Suprapubic skin (tissue), 3 donors: ENCODE measurements around the gene RAPGEF5.

ENCODE experiments used
- EP300 ChIP-seq: sonication (generic); formaldehyde crosslinking; IDR thresholded peaks from one replicate; pipeline ENCODE4 v1.6.1; 2017; ENCODE audit warnings: antibody characterized with exemption
- TF ChIP-seq, protein P1 (sequence below), 2 donors: fragments of 200-600 bp in 1 of 2; fragments of 450-650 bp in 1 of 2; sonication (generic) in 1 of 2; IDR thresholded peaks; one replicate each; pipeline ENCODE4 v1.5.1; 2016 to 2019; ENCODE audit warnings: antibody characterized with exemption in 2 of 2, mild to moderate bottlenecking in 1 of 2, moderate library complexity in 1 of 2

DNA sequence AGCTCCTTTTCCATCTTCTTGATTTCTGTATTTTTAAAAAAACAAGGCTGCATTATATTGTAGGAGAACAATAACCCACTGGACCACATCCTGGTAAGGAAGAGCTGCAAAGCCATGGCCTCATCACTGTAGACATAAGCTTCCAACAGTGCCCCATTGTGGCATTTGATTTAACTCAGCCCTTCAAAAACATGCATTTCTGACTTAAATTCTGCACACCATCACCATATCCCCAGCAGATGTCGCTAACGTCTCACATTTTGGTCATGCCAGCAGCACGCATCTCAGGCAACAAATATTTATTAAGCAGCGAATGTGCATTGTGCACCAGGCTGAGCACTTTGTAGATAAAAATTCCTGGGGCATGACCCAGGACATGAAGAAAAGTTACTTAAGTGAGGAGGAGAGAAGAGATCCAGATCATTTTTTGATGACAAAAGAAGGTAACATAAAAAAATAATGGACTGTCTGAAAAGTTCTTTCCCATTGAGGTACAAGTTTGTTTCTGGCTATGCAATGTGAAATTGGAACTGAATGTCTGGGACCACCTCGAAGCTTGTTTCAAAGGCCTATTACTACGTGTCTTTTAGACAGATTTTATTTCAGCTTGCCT, 246.6 kb downstream of the RAPGEF5 start:
- TF ChIP-seq, protein P1, sequence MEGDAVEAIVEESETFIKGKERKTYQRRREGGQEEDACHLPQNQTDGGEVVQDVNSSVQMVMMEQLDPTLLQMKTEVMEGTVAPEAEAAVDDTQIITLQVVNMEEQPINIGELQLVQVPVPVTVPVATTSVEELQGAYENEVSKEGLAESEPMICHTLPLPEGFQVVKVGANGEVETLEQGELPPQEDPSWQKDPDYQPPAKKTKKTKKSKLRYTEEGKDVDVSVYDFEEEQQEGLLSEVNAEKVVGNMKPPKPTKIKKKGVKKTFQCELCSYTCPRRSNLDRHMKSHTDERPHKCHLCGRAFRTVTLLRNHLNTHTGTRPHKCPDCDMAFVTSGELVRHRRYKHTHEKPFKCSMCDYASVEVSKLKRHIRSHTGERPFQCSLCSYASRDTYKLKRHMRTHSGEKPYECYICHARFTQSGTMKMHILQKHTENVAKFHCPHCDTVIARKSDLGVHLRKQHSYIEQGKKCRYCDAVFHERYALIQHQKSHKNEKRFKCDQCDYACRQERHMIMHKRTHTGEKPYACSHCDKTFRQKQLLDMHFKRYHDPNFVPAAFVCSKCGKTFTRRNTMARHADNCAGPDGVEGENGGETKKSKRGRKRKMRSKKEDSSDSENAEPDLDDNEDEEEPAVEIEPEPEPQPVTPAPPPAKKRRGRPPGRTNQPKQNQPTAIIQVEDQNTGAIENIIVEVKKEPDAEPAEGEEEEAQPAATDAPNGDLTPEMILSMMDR (IDR thresholded peaks at IDR 0.05), result peak; percentile 60 to 83
- TF ChIP-seq EP300, result no peak
